CD4-positive, alpha-beta T cell treated with Interleukin-15 for 1 hour (primary cell): Measurements from ENCODE around the gene P3H4.

ENCODE experiments used
- DNase-seq: peaks from one replicate; pipeline ENCODE4 v3.0.0-alpha.2; 2020

The P3H4 gene

GRCh38 chr17:41821776-41822175 is 10.0 kb upstream of the P3H4 start:
- no peak for DNase-seq

GRCh38 chr17:41818024-41818423 is 6.3 kb upstream of the P3H4 start:
- no peak for DNase-seq

- no peak for DNase-seq
Observed at GRCh38 chr17:41816637-41817320, 5.0 kb upstream of the P3H4 start.

- DNase-seq = no peak
Observed at GRCh38 chr17:41814195-41814594, 2.4 kb upstream of the P3H4 start.

- no peak for DNase-seq
Observed at GRCh38 chr17:41813699-41814124, 2.0 kb upstream of the P3H4 start.

- DNase-seq = no peak
Observed at GRCh38 chr17:41813152-41813680, 1.5 kb upstream of the P3H4 start.

- no peak for DNase-seq
Observed at GRCh38 chr17:41812381-41813151, 817 bp upstream of the P3H4 start, which contains the start of gene FKBP10. Gene FKBP10 (plus strand): TSS chr17:41813004. CDS start chr17:41813035, 31 bp downstream.

- DNase-seq = no peak
Observed at GRCh38 chr17:41810659-41811548, 845 bp downstream of the P3H4 start.

GRCh38 chr17:41806685-41807445 is 4.9 kb downstream of the P3H4 start:
- no peak for DNase-seq

GRCh38 chr17:41803049-41804020 is 8.4 kb downstream of the P3H4 start:
- DNase-seq = no peak

GRCh38 chr17:41801374-41802271 is 10.1 kb downstream of the P3H4 start:
- DNase-seq = peak; percentile 58

GRCh38 chr17:41800601-41801373 is 11.0 kb downstream of the P3H4 start:
- peak; percentile 23 for DNase-seq

GRCh38 chr17:41799366-41799765 is 12.4 kb downstream of the P3H4 start:
- no peak for DNase-seq

- DNase-seq = no peak
Observed at GRCh38 chr17:41797377-41797776, 14.4 kb downstream of the P3H4 start.

GRCh38 chr17:41796121-41796895 is 15.4 kb downstream of the P3H4 start:
- no peak for DNase-seq

GRCh38 chr17:41794540-41794975 is 17.2 kb downstream of the P3H4 start:
- no peak for DNase-seq

GRCh38 chr17:41793784-41794539 is 17.8 kb downstream of the P3H4 start:
- no peak for DNase-seq
